ENCODE results near the gene FBXL19. TPM values are rescaled to one million over a fixed set of nuclear protein-coding genes. Genes with fewer than 3 reads are reported as not detected.

The FBXL19 gene
- total and polyA plus RNA-seq, 2 of the 13 experiments (the other 11 are each of a cell fraction or from before 2014, with no cell fraction given) = 6.0 to 13.7 TPM

GRCh38 chr16:30904114-30904780 lies 19.1 kb upstream of the FBXL19 start (continued):
- TF ChIP-seq KIAA2018 (CRISPR knock-in tag; IDR thresholded peaks at IDR 0.05; ENCODE audit: borderline replicate concordance) (no peak), MXD1 (CRISPR knock-in tag; IDR thresholded peaks at IDR 0.05) (0 out of 2 replicates have a peak, but pooled peaks have one; percentile 17), IKZF4 (CRISPR knock-in tag; IDR thresholded peaks at IDR 0.05; ENCODE audit: borderline replicate concordance, low read depth, not compliant biosample characterization) (peak; percentile 30), GABPB1 (CRISPR knock-in tag; IDR thresholded peaks at IDR 0.05) (no peak; the same call in none of the 2 replicates), SALL1 (CRISPR knock-in tag; IDR thresholded peaks at IDR 0.05) (0 out of 2 replicates have a peak, but pooled peaks have one; percentile 11), PHF20 (CRISPR knock-in tag; IDR thresholded peaks at IDR 0.05) (peak; percentile 41; the same call in 1 of the 2 replicates), ZNF274 (CRISPR knock-in tag; IDR thresholded peaks at IDR 0.05) (peak; percentile 52; the same call in 1 of the 2 replicates), GABPA (IDR thresholded peaks at IDR 0.05; ENCODE audit: low read depth, low read length) (peak; percentile 41), GABPA (CRISPR knock-in tag; IDR thresholded peaks at IDR 0.05; ENCODE audit: low read depth) (no peak), KAT2B (IDR thresholded peaks at IDR 0.05; ENCODE audit: borderline replicate concordance, low read depth, low read length) (no peak), ZNF501 (CRISPR knock-in tag; IDR thresholded peaks at IDR 0.05) (0 out of 2 replicates have a peak, but pooled peaks have one; percentile 17)

Measured in HepG2 (cell line).